ENCODE measurements around the gene HOXB9.

Gene HOXB9

GRCh38 chr17:48624544-48625494 lies 1.3 kb downstream of the HOXB9 start:
- no peak for DNase-seq (ENCODE audit: low read depth in 1 of 2, low spot score in 1 of 2)

GRCh38 chr17:48624118-48624517 lies 2.0 kb downstream of the HOXB9 start:
- no peak for DNase-seq (ENCODE audit: low read depth in 1 of 2, low spot score in 1 of 2)

- DNase-seq (ENCODE audit: low read depth in 1 of 2, low spot score in 1 of 2): no peak
Measured at GRCh38 chr17:48623583-48623982, 2.6 kb downstream of the HOXB9 start.

GRCh38 chr17:48622857-48623256 lies 3.3 kb downstream of the HOXB9 start:
- DNase-seq (ENCODE audit: low read depth in 1 of 2, low spot score in 1 of 2): no peak

- no peak for DNase-seq (ENCODE audit: low read depth in 1 of 2, low spot score in 1 of 2)
Measured at GRCh38 chr17:48621410-48622392, 4.5 kb downstream of the HOXB9 start.

- no peak for DNase-seq (ENCODE audit: low read depth in 1 of 2, low spot score in 1 of 2)
Measured at GRCh38 chr17:48620461-48621139, 5.6 kb downstream of the HOXB9 start.

GRCh38 chr17:48619826-48620449 lies 6.2 kb downstream of the HOXB9 start:
- DNase-seq (ENCODE audit: low read depth in 1 of 2, low spot score in 1 of 2): no peak

GRCh38 chr17:48618256-48618896 lies 7.8 kb downstream of the HOXB9 start:
- peak; percentile 67 to 77 for DNase-seq (ENCODE audit: low read depth in 1 of 2, low spot score in 1 of 2)

GRCh38 chr17:48617471-48618255 lies 8.5 kb downstream of the HOXB9 start:
- no peak for DNase-seq (ENCODE audit: low read depth in 1 of 2, low spot score in 1 of 2)

- no peak for DNase-seq (ENCODE audit: low read depth in 1 of 2, low spot score in 1 of 2)
Measured at GRCh38 chr17:48616717-48617470, 9.3 kb downstream of the HOXB9 start.

- no peak for DNase-seq (ENCODE audit: low read depth in 1 of 2, low spot score in 1 of 2)
Measured at GRCh38 chr17:48615963-48616716, 10.0 kb downstream of the HOXB9 start.

GRCh38 chr17:48615047-48615962 lies 10.9 kb downstream of the HOXB9 start, which contains the start of gene HOXB8:
Gene HOXB8, minus strand, starts transcription at chr17:48615292. Its CDS starts 588 bp downstream, at chr17:48614704.
- DNase-seq (ENCODE audit: low read depth in 1 of 2, low spot score in 1 of 2): no peak

- no peak for DNase-seq (ENCODE audit: low read depth in 1 of 2, low spot score in 1 of 2)
Measured at GRCh38 chr17:48613862-48614694, 12.1 kb downstream of the HOXB9 start.

GRCh38 chr17:48612854-48613691 lies 13.1 kb downstream of the HOXB9 start:
- DNase-seq (ENCODE audit: low read depth in 1 of 2, low spot score in 1 of 2): no peak

- no peak for DNase-seq (ENCODE audit: low read depth in 1 of 2, low spot score in 1 of 2)
Measured at GRCh38 chr17:48612456-48612853, 13.7 kb downstream of the HOXB9 start.
